MM.1S (cell line): ENCODE data around the gene C19orf44.
"Not testable (repeated sequence)": the region's sequence is repeated elsewhere in the genome, so short reads cannot be mapped to it uniquely, and the experiment has no call there.

Source experiments
- DNase-seq: peaks from one replicate; pipeline ENCODE4 v3.0.0-alpha.2; 2015
- H2AFZ ChIP-seq: fragments of 300-600 bp; sonication (generic); 2 replicates; pipeline ENCODE4 v1.6.0; 2016; ENCODE audit warnings: antibody characterized with exemption, low read length
- H3F3A ChIP-seq: fragments of 300-600 bp; sonication (generic); 2 replicates; pipeline ENCODE4 v1.6.1; 2016; ENCODE audit warnings: mild to moderate bottlenecking, antibody characterized with exemption, low read length, moderate library complexity, mixed read lengths; ENCODE audit not compliant: insufficient read depth
- H3K27ac ChIP-seq: fragments of 300-600 bp; sonication (generic); 2 replicates; pipeline ENCODE4 v1.5.1; 2016; ENCODE audit warnings: mild to moderate bottlenecking, low read length
- H3K27me3 ChIP-seq: fragments of 300-600 bp; sonication (generic); replicated peaks from 2 replicates; pipeline ENCODE4 v1.6.0; 2016; ENCODE audit warnings: low read length; ENCODE audit not compliant: insufficient read depth
- H3K36me3 ChIP-seq: fragments of 300-600 bp; sonication (generic); replicated peaks from 2 replicates; pipeline ENCODE4 v1.6.1; 2016; ENCODE audit warnings: mild to moderate bottlenecking, low read length, mixed read lengths; ENCODE audit not compliant: insufficient read depth
- H3K4me1 ChIP-seq: fragments of 300-600 bp; sonication (generic); 2 replicates; pipeline ENCODE4 v1.6.1; 2016; ENCODE audit warnings: low read length, mixed read lengths
- H3K4me2 ChIP-seq: fragments of 300-600 bp; sonication (generic); 2 replicates; pipeline ENCODE4 v1.6.0; 2016; ENCODE audit warnings: low read depth, low read length
- H3K4me3 ChIP-seq: fragments of 300-600 bp; sonication (generic); 2 replicates; pipeline ENCODE4 v1.5.1; 2016; ENCODE audit warnings: low read length, mixed read lengths
- H3K79me2 ChIP-seq: fragments of 300-600 bp; sonication (generic); 2 replicates; pipeline ENCODE4 v1.6.1; 2016; ENCODE audit warnings: mixed run types, low read length, mixed read lengths
- H3K9ac ChIP-seq: fragments of 300-600 bp; sonication (generic); 2 replicates; pipeline ENCODE4 v1.6.1; 2016; ENCODE audit warnings: low read length, mixed read lengths
- H3K9me2 ChIP-seq: fragments of 300-600 bp; sonication (generic); replicated peaks from 2 replicates; pipeline ENCODE4 v1.6.1; 2016; ENCODE audit warnings: mild to moderate bottlenecking, low read length, mixed read lengths; ENCODE audit not compliant: insufficient read depth
- H3K9me3 ChIP-seq: fragments of 300-600 bp; sonication (generic); replicated peaks from 2 replicates; pipeline ENCODE4 v1.6.1; 2016; ENCODE audit warnings: mild to moderate bottlenecking, low read length, mixed read lengths; ENCODE audit not compliant: insufficient read depth
- H4K20me1 ChIP-seq: fragments of 300-600 bp; sonication (generic); 2 replicates; pipeline ENCODE4 v1.6.1; 2016; ENCODE audit warnings: mild to moderate bottlenecking, low read length, moderate library complexity, mixed read lengths; ENCODE audit not compliant: insufficient read depth
- EZH2 ChIP-seq: fragments of 300-600 bp; sonication (generic); optimal IDR thresholded peaks from 2 replicates; pipeline ENCODE3; 2017; ENCODE audit warnings: low read depth, mild to moderate bottlenecking, antibody characterized with exemption, low read length, mixed read lengths
- EZH2phosphoT487 ChIP-seq: fragments of 300-600 bp; sonication (generic); IDR thresholded peaks from 2 replicates; pipeline ENCODE4 v1.6.1; 2018; ENCODE audit warnings: antibody characterized with exemption, low read length
- TF ChIP-seq, protein P1 (sequence below): fragments of 300-600 bp; sonication (generic); IDR thresholded peaks from 2 replicates; pipeline ENCODE4 v1.5.1; 2016; ENCODE audit warnings: antibody characterized with exemption, low read length, mixed read lengths

Gene C19orf44

DNA sequence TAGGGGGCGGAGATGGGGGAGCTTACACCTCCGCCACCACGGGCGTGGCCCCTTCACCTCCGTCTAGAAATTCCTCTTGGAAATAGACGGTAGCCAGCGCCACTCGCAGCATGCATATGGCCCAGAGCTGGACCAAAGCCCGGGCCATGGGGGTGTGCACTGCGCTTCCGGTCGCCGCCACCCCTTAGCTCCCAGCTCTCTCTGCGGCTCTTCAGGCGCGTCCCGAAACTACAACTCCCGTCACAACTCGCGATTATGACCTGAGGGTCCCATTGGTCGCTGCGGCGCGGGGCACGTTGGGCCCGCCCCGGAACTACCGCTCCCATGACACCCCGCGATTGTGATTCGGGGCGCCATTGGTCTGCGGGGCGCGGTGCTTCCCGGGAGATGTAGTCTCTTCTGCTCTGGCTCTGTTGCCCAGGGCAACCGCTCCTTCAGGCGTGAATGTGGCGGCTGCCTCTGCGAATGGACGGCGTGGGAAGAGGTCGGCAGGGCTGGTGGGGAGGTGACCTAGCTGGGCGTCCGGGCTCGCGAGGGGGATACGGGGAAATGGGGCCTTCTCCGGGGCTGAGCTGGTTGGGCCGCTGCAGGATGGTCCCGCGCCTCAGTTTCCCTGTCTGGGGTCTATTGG, at the start of gene C19orf44, which contains the start of gene CALR3:
TSS of gene C19orf44 (plus strand) at position 413 of the 631 bp plus-strand sequence. CDS start 4,399 bp downstream, outside the sequence.
TSS of gene CALR3 (minus strand) at position 186 of the 631 bp plus-strand sequence. CDS start at position 148, 38 bp downstream.
- peak; percentile 99 for DNase-seq
- Histone ChIP-seq H3K27me3 (no peaks in the 10 kb centered on the region), H3F3A (no peaks in the 10 kb centered on the region), H3K36me3 (no peaks in the 10 kb centered on the region), H3K9ac (peak within 1 kb of the TSS; percentile 45; the same call in 1 of the 2 replicates), H3K27ac (no peak within 1 kb of the TSS), H3K4me1 (0 out of 2 replicates have a peak, but pooled peaks cover 3% of the 10 kb centered on the region), H4K20me1 (no peaks in the 10 kb centered on the region), H2AFZ (peak within 1 kb of the TSS; percentile 94), H3K9me2 (no peaks in the 10 kb centered on the region), H3K4me3 (peak within 1 kb of the TSS; percentile 74), H3K4me2 (peak within 1 kb of the TSS; percentile 80), H3K79me2 (peaks cover 4% of the 10 kb centered on the region; the same call in 1 of the 2 replicates), H3K9me3 (no peaks in the 10 kb centered on the region)
- no peak for TF ChIP-seq EZH2
- TF ChIP-seq EZH2phosphoT487, result no peak
- TF ChIP-seq, protein P1, sequence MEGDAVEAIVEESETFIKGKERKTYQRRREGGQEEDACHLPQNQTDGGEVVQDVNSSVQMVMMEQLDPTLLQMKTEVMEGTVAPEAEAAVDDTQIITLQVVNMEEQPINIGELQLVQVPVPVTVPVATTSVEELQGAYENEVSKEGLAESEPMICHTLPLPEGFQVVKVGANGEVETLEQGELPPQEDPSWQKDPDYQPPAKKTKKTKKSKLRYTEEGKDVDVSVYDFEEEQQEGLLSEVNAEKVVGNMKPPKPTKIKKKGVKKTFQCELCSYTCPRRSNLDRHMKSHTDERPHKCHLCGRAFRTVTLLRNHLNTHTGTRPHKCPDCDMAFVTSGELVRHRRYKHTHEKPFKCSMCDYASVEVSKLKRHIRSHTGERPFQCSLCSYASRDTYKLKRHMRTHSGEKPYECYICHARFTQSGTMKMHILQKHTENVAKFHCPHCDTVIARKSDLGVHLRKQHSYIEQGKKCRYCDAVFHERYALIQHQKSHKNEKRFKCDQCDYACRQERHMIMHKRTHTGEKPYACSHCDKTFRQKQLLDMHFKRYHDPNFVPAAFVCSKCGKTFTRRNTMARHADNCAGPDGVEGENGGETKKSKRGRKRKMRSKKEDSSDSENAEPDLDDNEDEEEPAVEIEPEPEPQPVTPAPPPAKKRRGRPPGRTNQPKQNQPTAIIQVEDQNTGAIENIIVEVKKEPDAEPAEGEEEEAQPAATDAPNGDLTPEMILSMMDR, result no peak

DNA sequence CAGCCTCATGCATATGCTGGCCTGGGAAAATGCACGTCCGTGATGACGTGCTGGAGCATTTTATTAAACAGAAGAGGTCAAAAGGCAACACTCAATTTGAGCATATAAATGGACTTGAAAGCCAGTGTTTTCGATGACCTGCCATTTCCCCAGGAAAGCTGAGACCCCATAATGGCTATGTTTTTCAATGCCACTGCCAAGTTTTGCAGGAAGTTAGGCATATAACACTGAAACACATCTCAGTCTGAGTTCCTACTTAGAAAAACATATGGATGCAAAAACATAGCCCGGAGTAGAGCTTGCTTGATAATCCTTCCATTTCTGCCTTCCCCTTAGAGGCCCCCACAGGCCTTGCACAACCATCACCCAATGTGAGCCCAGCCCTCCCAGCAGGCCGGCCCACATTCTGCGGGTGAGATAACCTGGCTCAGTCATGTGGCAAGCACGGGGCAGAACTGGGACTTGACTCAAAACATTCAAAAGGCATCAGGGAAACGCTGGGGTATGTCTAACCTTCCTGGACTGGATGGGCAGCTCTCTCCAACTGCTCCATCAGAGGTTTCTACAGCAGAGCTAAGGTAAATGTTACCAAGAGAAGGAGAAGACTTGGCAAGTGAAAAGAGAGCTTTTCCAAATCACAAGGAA, 49.3 kb upstream of the C19orf44 start:
- H3K9me2 ChIP-seq, result no peaks in the 10 kb centered on the region
- no peak for TF ChIP-seq EZH2phosphoT487
- TF ChIP-seq, protein P1, result no peak
- TF ChIP-seq EZH2, result no peak
- peak overlapping the region; percentile 80; the same call in 1 of the 2 replicates for H3K27ac ChIP-seq
- no peaks in the 10 kb centered on the region for H3K36me3 ChIP-seq
- no peak for DNase-seq
- no peaks in the 10 kb centered on the region for H3K9me3 ChIP-seq
- no peak overlapping the region for H3K9ac ChIP-seq
- H3K4me3 ChIP-seq, result no peak overlapping the region
- H3K4me1 ChIP-seq, result peaks cover 55% of the 10 kb centered on the region
- H3K79me2 ChIP-seq, result peaks cover 95% of the 10 kb centered on the region
- no peaks in the 10 kb centered on the region for H3K27me3 ChIP-seq
- peaks cover 21% of the 10 kb centered on the region for H3F3A ChIP-seq
- H3K4me2 ChIP-seq, result no peak overlapping the region
- no peak overlapping the region for H2AFZ ChIP-seq
- no peaks in the 10 kb centered on the region for H4K20me1 ChIP-seq

DNA sequence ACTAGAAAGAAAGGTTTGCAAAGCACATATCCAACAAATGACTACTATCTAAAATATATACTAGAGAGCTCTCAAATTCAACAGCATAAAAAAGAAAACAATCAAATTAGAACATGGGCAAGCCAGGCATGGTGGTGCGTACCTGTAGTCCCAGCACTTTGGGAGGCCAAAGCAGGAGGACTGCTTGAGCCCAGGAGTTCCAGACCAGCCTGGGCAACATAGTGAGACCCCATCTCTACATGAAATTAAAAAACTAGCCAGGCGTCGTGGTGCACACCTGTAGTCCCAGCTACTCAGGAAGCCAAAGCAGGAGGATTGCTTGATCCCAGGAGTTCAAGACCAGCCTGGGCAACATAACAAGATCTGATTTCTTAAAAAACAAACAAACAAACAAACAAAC, 47.3 kb upstream of the C19orf44 start:
- peak overlapping the region; percentile 39 for H3K9ac ChIP-seq
- not testable (repeated sequence) for H3K27me3 ChIP-seq, DNase-seq, H3K36me3 ChIP-seq, H2AFZ ChIP-seq, H3K9me3 ChIP-seq, H4K20me1 ChIP-seq, H3K9me2 ChIP-seq
- peaks cover 55% of the 10 kb centered on the region for H3K4me1 ChIP-seq
- 0 out of 2 replicates have a peak overlapping the region, but pooled peaks have one; percentile 1 for H3K4me3 ChIP-seq
- H3K79me2 ChIP-seq, result peaks cover 92% of the 10 kb centered on the region
- peak overlapping the region; percentile 51; the same call in 1 of the 2 replicates for H3K4me2 ChIP-seq
- peak overlapping the region; percentile 81 for H3K27ac ChIP-seq
- peaks cover 21% of the 10 kb centered on the region for H3F3A ChIP-seq
